Measurements from ENCODE around the gene ATRX. TPM values are rescaled to one million over a fixed set of nuclear protein-coding genes. Genes with fewer than 3 reads are reported as not detected.
A peak's percentile ranks its signal among the peaks of the same experiment; 100 is the strongest.
"Not testable (repeated sequence)": the region's sequence is repeated elsewhere in the genome, so short reads cannot be mapped to it uniquely, and the experiment has no call there.

The ATRX gene
- total RNA-seq, 1 donor from 2014 or later: 129 TPM

DNA sequence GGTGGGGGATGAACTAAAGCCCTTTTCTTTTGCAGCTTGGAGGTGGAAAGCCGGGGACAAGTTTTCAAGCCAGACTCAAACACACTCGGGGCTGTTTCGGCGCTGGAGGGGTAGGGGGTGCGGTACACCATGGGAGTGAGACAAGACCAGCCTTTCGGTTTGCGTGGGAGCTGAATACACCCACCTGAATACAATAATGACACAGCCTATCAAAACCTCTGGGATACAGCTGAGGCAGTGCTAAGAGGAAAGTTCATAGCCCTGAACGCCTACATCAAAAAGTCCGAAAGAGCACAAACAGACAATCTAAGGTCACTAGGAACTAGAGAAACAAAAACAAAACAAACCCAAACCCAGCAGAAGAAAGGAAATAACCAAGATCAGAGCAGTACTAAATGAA, 163.3 kb downstream of the ATRX start:
- no peak overlapping the region for H3K27ac Mint-ChIP-seq
- peaks cover 6% of the 10 kb centered on the region for H3K4me1 ChIP-seq
- no peak overlapping the region for H3K4me3 Mint-ChIP-seq
- H3K27me3 ChIP-seq: no peaks in the 10 kb centered on the region
- peaks cover 17% of the 10 kb centered on the region for H3F3A ChIP-seq (ENCODE audit: low read depth)
- H3K79me2 ChIP-seq (ENCODE audit: low read depth): peaks cover 26% of the 10 kb centered on the region
- H3K9ac ChIP-seq: no peak overlapping the region
- H3K36me3 Mint-ChIP-seq: peaks cover 18% of the 10 kb centered on the region
- peak overlapping the region; percentile 54 for H3K4me2 ChIP-seq
- H3K27me3 Mint-ChIP-seq (ENCODE audit: insufficient read depth, low read depth): peaks cover 5% of the 10 kb centered on the region
- no peaks in the 10 kb centered on the region for H3K9me3 ChIP-seq (ENCODE audit: low read depth)
- H2AFZ ChIP-seq (replicated peaks): no peak overlapping the region
- peak overlapping the region; percentile 46 for H3K27ac ChIP-seq
- TF ChIP-seq, protein P1, sequence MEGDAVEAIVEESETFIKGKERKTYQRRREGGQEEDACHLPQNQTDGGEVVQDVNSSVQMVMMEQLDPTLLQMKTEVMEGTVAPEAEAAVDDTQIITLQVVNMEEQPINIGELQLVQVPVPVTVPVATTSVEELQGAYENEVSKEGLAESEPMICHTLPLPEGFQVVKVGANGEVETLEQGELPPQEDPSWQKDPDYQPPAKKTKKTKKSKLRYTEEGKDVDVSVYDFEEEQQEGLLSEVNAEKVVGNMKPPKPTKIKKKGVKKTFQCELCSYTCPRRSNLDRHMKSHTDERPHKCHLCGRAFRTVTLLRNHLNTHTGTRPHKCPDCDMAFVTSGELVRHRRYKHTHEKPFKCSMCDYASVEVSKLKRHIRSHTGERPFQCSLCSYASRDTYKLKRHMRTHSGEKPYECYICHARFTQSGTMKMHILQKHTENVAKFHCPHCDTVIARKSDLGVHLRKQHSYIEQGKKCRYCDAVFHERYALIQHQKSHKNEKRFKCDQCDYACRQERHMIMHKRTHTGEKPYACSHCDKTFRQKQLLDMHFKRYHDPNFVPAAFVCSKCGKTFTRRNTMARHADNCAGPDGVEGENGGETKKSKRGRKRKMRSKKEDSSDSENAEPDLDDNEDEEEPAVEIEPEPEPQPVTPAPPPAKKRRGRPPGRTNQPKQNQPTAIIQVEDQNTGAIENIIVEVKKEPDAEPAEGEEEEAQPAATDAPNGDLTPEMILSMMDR (IDR thresholded peaks at IDR 0.05): no peak
- TF ChIP-seq EZH2 (IDR thresholded peaks at IDR 0.05): no peak
- TF ChIP-seq EZH2phosphoT487 (IDR thresholded peaks at IDR 0.05): no peak
- H3K4me1 Mint-ChIP-seq: peaks cover 3% of the 10 kb centered on the region
- H3K36me3 ChIP-seq: peaks cover 18% of the 10 kb centered on the region
- H3K4me3 ChIP-seq: peak overlapping the region; percentile 3
- H4K20me1 ChIP-seq (ENCODE audit: low read depth): peaks cover 20% of the 10 kb centered on the region
- H3K9me3 Mint-ChIP-seq: peaks cover 8% of the 10 kb centered on the region
- DNase-seq (ENCODE audit: low spot score): peak; percentile 1

DNA sequence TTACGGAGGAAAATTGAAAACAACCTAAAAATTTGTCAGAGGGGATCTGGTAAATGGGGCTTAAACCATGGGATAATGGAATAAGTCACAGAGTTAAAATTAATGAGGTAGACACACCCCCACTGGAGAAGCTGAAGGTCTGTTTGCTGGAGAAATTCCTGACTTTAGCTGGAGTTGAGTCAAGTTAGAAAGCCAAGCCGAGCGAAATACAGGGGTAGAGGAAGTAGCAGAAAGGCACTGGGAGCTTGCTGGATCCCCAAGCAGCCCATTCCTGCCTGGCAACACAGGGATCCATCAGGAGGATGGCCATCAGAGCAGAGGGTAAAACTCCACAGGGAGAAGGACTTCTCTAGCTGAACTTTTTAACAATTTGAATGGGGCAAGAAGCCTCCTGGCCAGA, 163.8 kb downstream of the ATRX start:
- Mint-ChIP-seq H3K27ac (no peak overlapping the region), H3K4me1 (peaks cover 3% of the 10 kb centered on the region), H3K4me3 (no peak overlapping the region), H3K9me3 (peaks cover 8% of the 10 kb centered on the region), H3K27me3 (ENCODE audit: insufficient read depth, low read depth) (peaks cover 5% of the 10 kb centered on the region), H3K36me3 (peaks cover 18% of the 10 kb centered on the region)
- Histone ChIP-seq H3F3A (ENCODE audit: low read depth) (peaks cover 17% of the 10 kb centered on the region), H3K4me1 (peaks cover 6% of the 10 kb centered on the region), H3K4me2 (peak overlapping the region; percentile 54), H3K27ac (peak overlapping the region; percentile 46), H3K27me3 (no peaks in the 10 kb centered on the region), H3K79me2 (ENCODE audit: low read depth) (peaks cover 26% of the 10 kb centered on the region), H3K36me3 (peaks cover 17% of the 10 kb centered on the region), H2AFZ (replicated peaks) (no peak overlapping the region), H3K9ac (no peak overlapping the region), H3K9me3 (ENCODE audit: low read depth) (no peaks in the 10 kb centered on the region), H3K4me3 (peak overlapping the region; percentile 3), H4K20me1 (ENCODE audit: low read depth) (peaks cover 20% of the 10 kb centered on the region)
- TF ChIP-seq, protein P1 (IDR thresholded peaks at IDR 0.05): no peak
- TF ChIP-seq EZH2 (IDR thresholded peaks at IDR 0.05) (no peak), EZH2phosphoT487 (IDR thresholded peaks at IDR 0.05) (no peak)
- DNase-seq (ENCODE audit: low spot score): peak; percentile 14

DNA sequence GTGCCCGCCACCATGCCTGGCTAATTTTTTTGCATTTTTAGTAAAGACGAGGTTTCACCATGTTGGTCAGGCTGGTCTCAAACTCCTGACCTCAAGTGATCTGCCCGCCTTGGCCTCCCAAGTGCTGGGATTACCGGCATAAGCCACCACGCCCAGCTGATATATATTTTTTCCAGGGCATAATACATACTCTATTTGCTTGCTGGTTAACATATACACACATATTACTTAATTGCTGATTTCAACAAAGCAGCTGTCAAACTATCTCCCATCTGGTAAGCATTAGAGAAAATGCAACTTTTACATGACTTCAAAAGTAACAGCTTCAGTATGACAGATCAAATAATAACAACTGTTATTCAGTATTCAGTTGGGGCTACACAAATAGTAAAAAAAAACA, 164.6 kb downstream of the ATRX start:
- H3K4me3 ChIP-seq; H3K27ac ChIP-seq; H3K27ac Mint-ChIP-seq; H2AFZ ChIP-seq (replicated peaks); H3K4me3 Mint-ChIP-seq; H3K27me3 Mint-ChIP-seq (ENCODE audit: insufficient read depth, low read depth); H3K4me1 ChIP-seq; H3K9me3 Mint-ChIP-seq; H3K9ac ChIP-seq; H3K27me3 ChIP-seq; H3K9me3 ChIP-seq (ENCODE audit: low read depth); H3K4me1 Mint-ChIP-seq; DNase-seq (ENCODE audit: low spot score); H3K4me2 ChIP-seq: not testable (repeated sequence)
- H3K36me3 Mint-ChIP-seq: peaks cover 18% of the 10 kb centered on the region
- H4K20me1 ChIP-seq (ENCODE audit: low read depth): peaks cover 20% of the 10 kb centered on the region
- H3K79me2 ChIP-seq (ENCODE audit: low read depth): peaks cover 26% of the 10 kb centered on the region
- peaks cover 19% of the 10 kb centered on the region for H3K36me3 ChIP-seq
- H3F3A ChIP-seq (ENCODE audit: low read depth): peaks cover 17% of the 10 kb centered on the region

DNA sequence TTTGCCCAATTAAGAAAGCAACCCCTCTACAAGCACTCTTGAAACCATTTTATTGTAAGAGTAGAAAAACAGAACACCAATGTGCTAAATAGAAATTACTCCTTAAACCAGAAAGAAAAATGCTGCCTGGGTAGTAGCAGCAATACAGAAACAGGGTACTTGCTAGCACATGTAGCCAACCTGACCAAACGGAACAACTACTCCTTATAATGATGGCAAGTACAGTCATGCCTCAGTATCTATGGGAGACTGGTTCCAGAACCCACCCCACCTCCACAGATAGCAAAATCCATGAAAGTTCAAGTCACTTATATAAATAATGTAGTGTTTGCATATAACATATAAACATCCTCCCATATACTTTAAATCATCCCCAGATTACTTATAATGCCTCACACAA, 168.8 kb downstream of the ATRX start:
- no peak overlapping the region for H2AFZ ChIP-seq (replicated peaks)
- H3K27me3 ChIP-seq: no peaks in the 10 kb centered on the region
- Mint-ChIP-seq H3K36me3 (peaks cover 3% of the 10 kb centered on the region), H3K4me3 (no peak overlapping the region), H3K4me1 (no peaks in the 10 kb centered on the region), H3K9me3 (no peaks in the 10 kb centered on the region), H3K27me3 (ENCODE audit: insufficient read depth, low read depth) (peaks cover under 1% of the 10 kb centered on the region), H3K27ac (no peak overlapping the region)
- no peak overlapping the region for H3K27ac ChIP-seq
- peaks cover 5% of the 10 kb centered on the region for H3K79me2 ChIP-seq (ENCODE audit: low read depth)
- no peaks in the 10 kb centered on the region for H3K9me3 ChIP-seq (ENCODE audit: low read depth)
- no peak overlapping the region for H3K4me2 ChIP-seq
- H3K4me1 ChIP-seq: no peaks in the 10 kb centered on the region
- TF ChIP-seq, protein P1 (IDR thresholded peaks at IDR 0.05): no peak
- no peak for TF ChIP-seq EZH2 (IDR thresholded peaks at IDR 0.05)
- TF ChIP-seq EZH2phosphoT487 (IDR thresholded peaks at IDR 0.05): no peak
- H3F3A ChIP-seq (ENCODE audit: low read depth): peaks cover 2% of the 10 kb centered on the region
- DNase-seq (ENCODE audit: low spot score): no peak
- no peak overlapping the region for H3K9ac ChIP-seq
- peaks cover 25% of the 10 kb centered on the region for H3K36me3 ChIP-seq
- H4K20me1 ChIP-seq (ENCODE audit: low read depth): peaks cover 4% of the 10 kb centered on the region
- no peak overlapping the region for H3K4me3 ChIP-seq
